HG03457 (cell line): ENCODE data around the gene RNF152.

Experiments
- ATAC-seq: cut with Tn5 transposase; IDR thresholded peaks from one replicate; pipeline ENCODE4 v1.9.1; 2021; ENCODE audit warnings: moderate number of reproducible peaks; ENCODE audit not compliant: unreplicated experiment

RNF152 gene

GRCh38 chr18:61765097-61765496 is 127.7 kb downstream of the RNF152 start:
- no peak for ATAC-seq

- ATAC-seq, result no peak
Observed at GRCh38 chr18:61764381-61764780, 128.4 kb downstream of the RNF152 start.

- ATAC-seq, result no peak
Observed at GRCh38 chr18:61761875-61762274, 130.9 kb downstream of the RNF152 start.
